GM23248 (cell line): ENCODE results near the gene SLC2A6.

Experiments used
- EZH2 ChIP-seq: fragments of 200-600 bp; sonication (generic); IDR thresholded peaks from 2 replicates; pipeline ENCODE4 v1.6.1; 2018; ENCODE audit warnings: antibody characterized with exemption, mild to moderate bottlenecking; ENCODE audit not compliant: insufficient read depth, poor library complexity, severe bottlenecking
- EZH2phosphoT487 ChIP-seq: fragments of 200-600 bp; sonication (generic); IDR thresholded peaks from 2 replicates; pipeline ENCODE4 v1.6.1; 2018; ENCODE audit warnings: antibody characterized with exemption, moderate library complexity, mild to moderate bottlenecking, low read depth; ENCODE audit not compliant: insufficient read depth

DNA sequence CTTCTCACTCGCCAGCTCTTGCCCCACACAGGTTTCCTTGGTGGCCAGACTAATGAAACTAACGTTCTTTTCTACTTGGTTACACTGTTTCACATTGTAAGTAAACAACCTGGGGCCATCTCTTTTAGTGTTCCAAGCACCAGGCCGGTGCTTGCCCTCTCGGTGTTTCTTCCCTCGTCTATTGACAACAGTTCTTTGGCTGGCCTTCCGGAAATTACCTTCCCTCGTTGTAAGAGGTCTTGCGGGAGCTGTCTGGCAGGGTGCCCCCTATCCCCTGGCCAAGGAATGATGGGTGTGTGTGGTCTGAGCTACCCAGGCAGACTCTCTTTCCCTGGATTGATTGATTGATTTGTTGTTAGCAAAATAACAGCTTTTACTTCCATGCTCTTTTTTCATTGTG lies 46.8 kb upstream of the SLC2A6 start:
- TF ChIP-seq EZH2 (no peak), EZH2phosphoT487 (no peak)
